Loucy (cell line): ENCODE measurements around the gene SAMD7.

ENCODE experiments used
- H2AFZ ChIP-seq: fragments of 200-600 bp; sonication (generic); 2 replicates; pipeline ENCODE4 v1.6.0; 2016; ENCODE audit warnings: antibody characterized with exemption, mild to moderate bottlenecking, low read length, moderate library complexity
- H3F3A ChIP-seq: fragments of 200-600 bp; 2 replicates; pipeline ENCODE4 v1.6.0; 2016; ENCODE audit warnings: antibody characterized with exemption, low read depth, mild to moderate bottlenecking
- H3K27me3 ChIP-seq: fragments of 200-600 bp; sonication (generic); 2 replicates; pipeline ENCODE4 v1.6.1; 2014; ENCODE audit warnings: low read length, mild to moderate bottlenecking; ENCODE audit not compliant: insufficient read depth, poor library complexity, severe bottlenecking
- H3K36me3 ChIP-seq: fragments of 200-600 bp; sonication (generic); 2 replicates; pipeline ENCODE4 v1.6.1; 2016; ENCODE audit warnings: low read length; ENCODE audit not compliant: insufficient read depth
- H3K4me1 ChIP-seq: fragments of 200-600 bp; sonication (generic); 2 replicates; pipeline ENCODE4 v1.5.1; 2014; ENCODE audit warnings: low read length, mild to moderate bottlenecking; ENCODE audit not compliant: insufficient read depth, poor library complexity, severe bottlenecking
- H3K4me2 ChIP-seq: fragments of 200-600 bp; sonication (generic); 2 replicates; pipeline ENCODE4 v1.6.0; 2014; ENCODE audit warnings: antibody characterized with exemption, low read length, low read depth, mild to moderate bottlenecking; ENCODE audit not compliant: poor library complexity, severe bottlenecking
- H3K4me3 ChIP-seq: fragments of 200-600 bp; sonication (generic); 2 replicates; pipeline ENCODE4 v1.5.1; 2014; ENCODE audit warnings: low read length, mild to moderate bottlenecking, mixed read lengths; ENCODE audit not compliant: poor library complexity, severe bottlenecking
- H3K79me2 ChIP-seq: fragments of 200-600 bp; sonication (generic); 2 replicates; pipeline ENCODE4 v1.6.1; 2014; ENCODE audit warnings: low read length; ENCODE audit not compliant: insufficient read depth
- H3K9ac ChIP-seq: fragments of 200-600 bp; sonication (generic); 2 replicates; pipeline ENCODE4 v1.6.0; 2014; ENCODE audit warnings: mild to moderate bottlenecking, low read depth, low read length, moderate library complexity; ENCODE audit not compliant: poor library complexity, severe bottlenecking
- H3K9me2 ChIP-seq: fragments of 200-600 bp; sonication (generic); replicated peaks from 2 replicates; pipeline ENCODE4 v1.6.1; 2016; ENCODE audit warnings: low read depth, low read length, mixed read lengths
- H3K9me3 ChIP-seq: fragments of 200-600 bp; sonication (generic); 2 replicates; pipeline ENCODE4 v1.6.1; 2014; ENCODE audit warnings: mild to moderate bottlenecking, antibody characterized with exemption, low read length, low read depth; ENCODE audit not compliant: insufficient read depth
- H4K20me1 ChIP-seq: fragments of 200-600 bp; sonication (generic); 2 replicates; pipeline ENCODE4 v1.6.0; 2014; ENCODE audit warnings: antibody characterized with exemption, low read length, mild to moderate bottlenecking; ENCODE audit not compliant: insufficient read depth, poor library complexity, severe bottlenecking
- CTCF ChIP-seq: fragments of 200-600 bp; sonication (generic); conservative IDR thresholded peaks from 2 replicates; pipeline ENCODE4 v1.5.1; 2014; ENCODE audit warnings: mild to moderate bottlenecking, antibody characterized with exemption, low read length
- EZH2phosphoT487 ChIP-seq: fragments of 200-600 bp; IDR thresholded peaks from 2 replicates; pipeline ENCODE4 v1.6.1; 2018; ENCODE audit warnings: antibody characterized with exemption, mild to moderate bottlenecking, moderate library complexity, borderline replicate concordance

The SAMD7 gene

GRCh38 chr3:169969174-169970095, 58.1 kb downstream of the SAMD7 start:
- peak overlapping the region; percentile 95 for H3K4me3 ChIP-seq
- H3K9me3 ChIP-seq, result no peaks in the 10 kb centered on the region
- peaks cover 5% of the 10 kb centered on the region; the same call in 1 of the 2 replicates for H3F3A ChIP-seq
- peaks cover 60% of the 10 kb centered on the region for H3K4me1 ChIP-seq
- peaks cover 73% of the 10 kb centered on the region for H4K20me1 ChIP-seq
- no peak for TF ChIP-seq EZH2phosphoT487
- TF ChIP-seq CTCF, result no peak
- H3K27me3 ChIP-seq, result no peaks in the 10 kb centered on the region
- H3K9ac ChIP-seq, result peak overlapping the region; percentile 86
- no peak overlapping the region for H2AFZ ChIP-seq
- H3K9me2 ChIP-seq, result no peaks in the 10 kb centered on the region
- peaks cover 75% of the 10 kb centered on the region for H3K79me2 ChIP-seq
- peak overlapping the region; percentile 98 for H3K4me2 ChIP-seq
- H3K36me3 ChIP-seq, result no peaks in the 10 kb centered on the region

- Histone ChIP-seq H3K4me3 (peak overlapping the region; percentile 95), H3K9ac (peak overlapping the region; percentile 24), H3K4me1 (peaks cover 59% of the 10 kb centered on the region), H4K20me1 (peaks cover 75% of the 10 kb centered on the region), H3K9me2 (no peaks in the 10 kb centered on the region), H2AFZ (no peak overlapping the region), H3K79me2 (peaks cover 88% of the 10 kb centered on the region), H3F3A (peaks cover 5% of the 10 kb centered on the region; the same call in 1 of the 2 replicates), H3K4me2 (peak overlapping the region; percentile 98), H3K9me3 (no peaks in the 10 kb centered on the region), H3K36me3 (no peaks in the 10 kb centered on the region), H3K27me3 (no peaks in the 10 kb centered on the region)
- TF ChIP-seq CTCF (no peak), EZH2phosphoT487 (no peak)
Measured at GRCh38 chr3:169970847-169971246, 59.5 kb downstream of the SAMD7 start.

DNA sequence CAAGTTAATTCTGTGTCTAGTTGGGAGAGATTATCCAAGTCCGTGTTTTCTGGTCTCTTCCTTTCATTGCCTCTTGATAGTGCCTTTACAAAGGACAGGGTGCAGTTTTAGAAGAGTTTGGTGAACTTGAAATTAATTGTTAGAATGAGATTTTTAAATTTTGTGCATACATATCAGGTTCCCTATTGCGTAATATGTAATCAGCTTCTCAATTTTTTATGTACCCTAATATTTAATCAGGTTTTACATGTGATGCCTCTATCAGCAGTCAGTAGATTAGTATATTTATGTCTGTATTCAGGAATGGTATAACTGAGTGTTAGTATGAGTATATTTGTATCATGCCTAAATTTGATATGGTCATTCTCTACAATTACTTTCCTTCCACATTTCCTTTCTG, 60.1 kb downstream of the SAMD7 start:
- H3K4me3 ChIP-seq, result peak overlapping the region; percentile 95
- TF ChIP-seq CTCF (no peak), EZH2phosphoT487 (no peak)
- peaks cover 78% of the 10 kb centered on the region for H4K20me1 ChIP-seq

More for the DNA sequence above, 60.1 kb downstream of the SAMD7 start:
- Histone ChIP-seq H3K9ac (peak overlapping the region; percentile 24), H3K4me1 (peaks cover 52% of the 10 kb centered on the region), H3K4me2 (peak overlapping the region; percentile 98), H3K9me3 (no peaks in the 10 kb centered on the region), H3K36me3 (peaks cover 7% of the 10 kb centered on the region; the same call in 1 of the 2 replicates), H3K79me2 (peaks cover 88% of the 10 kb centered on the region), H3K27me3 (no peaks in the 10 kb centered on the region), H3F3A (peaks cover 5% of the 10 kb centered on the region; the same call in 1 of the 2 replicates), H2AFZ (no peak overlapping the region), H3K9me2 (no peaks in the 10 kb centered on the region)
